Right atrium auricular region (tissue), 2 donors: ENCODE results near the gene CDK5RAP2. TPM values are rescaled to one million over a fixed set of nuclear protein-coding genes. Genes with fewer than 3 reads are reported as not detected.

Experiments
- DNase-seq: peaks from one replicate; pipeline ENCODE4 v3.0.0-alpha.2; 2019; ENCODE audit warnings: low spot score
- H3K27ac ChIP-seq, 2 donors: fragments of 200-600 bp; sonication (generic); 1 replicate in 1 of 2; 2 replicates in 1 of 2; pipeline ENCODE4 v1.5.1; 2016 to 2019
- H3K27me3 ChIP-seq, 2 donors: fragments of 200-600 bp; sonication (generic); one replicate each; pipeline versions ENCODE4 v1.5.1 to v1.6.0; 2017 to 2019
- H3K36me3 ChIP-seq: fragments of 200-600 bp; sonication (generic); one replicate; pipeline ENCODE4 v1.5.1; 2016
- H3K4me1 ChIP-seq, 2 donors: fragments of 200-600 bp; sonication (generic); one replicate each; pipeline versions ENCODE4 v1.5.1 to v1.6.0; 2017 to 2019
- H3K4me3 ChIP-seq, 2 donors: fragments of 200-600 bp; sonication (generic); 1 replicate in 1 of 2; 2 replicates in 1 of 2; pipeline ENCODE4 v1.5.1; 2017 to 2019; ENCODE audit warnings: mild to moderate bottlenecking in 1 of 2, moderate library complexity in 1 of 2
- H3K9me3 ChIP-seq, 2 donors: fragments of 200-600 bp; sonication (generic); one replicate each; pipeline ENCODE4 v1.5.1; 2019
- CTCF ChIP-seq, 2 donors: fragments of 200-600 bp; sonication (generic); IDR thresholded peaks; one replicate each; pipeline ENCODE4 v1.5.1; 2019; ENCODE audit warnings: antibody characterized with exemption in 2 of 2
- total RNA-seq, 2 donors: library from RNA; depleted of rRNA; stranded (reverse); fragments of >200 nt; gene quantifications; one replicate each; pipeline ENCODE4 v1.1.0, GENCODE V29; 2016

The CDK5RAP2 gene
- total RNA-seq, 2 donors from 2014 or later, result 36.7 to 40.4 TPM

- Histone ChIP-seq H3K4me3 (no peak overlapping the region), H3K36me3 (peaks cover 91% of the 10 kb centered on the region), H3K9me3 (no peaks in the 10 kb centered on the region), H3K27ac (no peak overlapping the region), H3K27me3 (no peaks in the 10 kb centered on the region), H3K4me1 (no peaks in the 10 kb centered on the region)
- TF ChIP-seq CTCF (IDR thresholded peaks at IDR 0.05), result no peak
- DNase-seq, result no peak
These were observed 186.4 kb downstream of the CDK5RAP2 start for GRCh38 chr9:120393386-120394057.

- no peak for TF ChIP-seq CTCF (IDR thresholded peaks at IDR 0.05)
- H3K4me3 ChIP-seq, result no peak overlapping the region
- no peaks in the 10 kb centered on the region for H3K4me1 ChIP-seq
- DNase-seq, result no peak
- H3K36me3 ChIP-seq, result peaks cover 86% of the 10 kb centered on the region
- no peak overlapping the region for H3K27ac ChIP-seq
- no peaks in the 10 kb centered on the region for H3K9me3 ChIP-seq
- H3K27me3 ChIP-seq, result no peaks in the 10 kb centered on the region
These were observed 187.3 kb downstream of the CDK5RAP2 start for GRCh38 chr9:120392711-120393110.

DNA sequence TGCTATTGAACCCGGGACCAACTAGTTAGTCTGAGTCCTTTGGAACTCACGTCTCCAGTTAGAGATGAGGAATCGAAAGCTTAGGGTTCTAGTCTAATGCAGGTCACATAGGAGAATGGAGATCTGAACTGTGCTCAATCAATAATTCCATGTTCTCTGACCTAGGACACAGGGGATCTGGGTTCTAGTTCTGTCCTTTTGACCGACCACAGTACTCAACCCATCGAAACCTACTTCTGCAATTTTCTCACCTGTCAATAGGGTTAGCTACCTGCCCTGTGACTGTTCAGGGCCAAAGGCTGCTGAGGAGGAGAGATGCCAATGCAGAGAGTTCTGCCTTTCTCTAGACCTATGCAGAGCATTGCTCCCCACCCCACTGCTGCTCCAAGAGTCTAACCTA, 187.7 kb downstream of the CDK5RAP2 start:
- Histone ChIP-seq H3K4me3 (no peak overlapping the region), H3K4me1 (no peaks in the 10 kb centered on the region), H3K27ac (no peak overlapping the region), H3K27me3 (no peaks in the 10 kb centered on the region), H3K9me3 (no peaks in the 10 kb centered on the region), H3K36me3 (peaks cover 81% of the 10 kb centered on the region)
- no peak for TF ChIP-seq CTCF (IDR thresholded peaks at IDR 0.05)
- DNase-seq, result no peak

- TF ChIP-seq CTCF (IDR thresholded peaks at IDR 0.05), result no peak
- no peak overlapping the region for H3K4me3 ChIP-seq
- H3K27ac ChIP-seq, result no peak overlapping the region
- H3K4me1 ChIP-seq, result peaks cover 0 to 4% of the 10 kb centered on the region in 2 donors
- peaks cover 75% of the 10 kb centered on the region for H3K36me3 ChIP-seq
- H3K27me3 ChIP-seq, result no peaks in the 10 kb centered on the region
- DNase-seq, result no peak
- H3K9me3 ChIP-seq, result no peaks in the 10 kb centered on the region
These were observed 188.3 kb downstream of the CDK5RAP2 start for GRCh38 chr9:120391691-120392090.

- Histone ChIP-seq H3K9me3 (no peaks in the 10 kb centered on the region), H3K4me3 (no peak overlapping the region), H3K4me1 (peaks cover 0 to 12% of the 10 kb centered on the region in 2 donors), H3K27ac (no peak overlapping the region), H3K36me3 (peaks cover 67% of the 10 kb centered on the region), H3K27me3 (no peaks in the 10 kb centered on the region)
- no peak for TF ChIP-seq CTCF (IDR thresholded peaks at IDR 0.05)
- no peak for DNase-seq
These were observed 189.3 kb downstream of the CDK5RAP2 start for GRCh38 chr9:120390637-120391190.

- TF ChIP-seq CTCF (IDR thresholded peaks at IDR 0.05), result no peak
- H3K27me3 ChIP-seq, result no peaks in the 10 kb centered on the region
- H3K4me1 ChIP-seq, result peaks cover 0 to 12% of the 10 kb centered on the region in 2 donors
- H3K36me3 ChIP-seq, result peaks cover 60% of the 10 kb centered on the region
- no peaks in the 10 kb centered on the region for H3K9me3 ChIP-seq
- DNase-seq, result no peak
- H3K4me3 ChIP-seq, result no peak overlapping the region
- no peak overlapping the region for H3K27ac ChIP-seq
These were observed 190.1 kb downstream of the CDK5RAP2 start for GRCh38 chr9:120389867-120390266.
